Eye (tissue), 1 donor: Measurements from ENCODE around the gene CHSY3.

Experiments
- DNase-seq: peaks from one replicate; pipeline ENCODE4 v3.0.0-alpha.2; 2015

Gene CHSY3

DNA sequence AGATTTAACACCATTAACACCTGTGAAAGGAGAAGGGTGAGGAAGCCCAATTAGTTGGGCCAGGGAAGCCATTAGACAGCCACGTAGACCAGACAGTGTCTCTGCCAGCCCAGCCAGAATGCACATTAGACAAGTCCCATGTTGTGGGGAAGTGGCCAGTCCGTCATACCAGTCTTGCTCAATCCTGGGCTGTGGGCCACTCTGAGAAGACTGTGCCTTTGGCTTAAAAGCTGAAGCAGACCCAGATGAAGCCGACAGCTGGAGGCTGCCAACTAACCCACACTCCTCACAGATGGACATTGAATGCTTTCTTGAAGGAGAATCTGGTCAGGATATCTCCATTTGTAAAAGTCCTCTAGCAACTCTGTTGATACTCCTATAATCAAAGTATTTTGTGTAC is 128.5 kb downstream of the CHSY3 start:
- DNase-seq: no peak

DNA sequence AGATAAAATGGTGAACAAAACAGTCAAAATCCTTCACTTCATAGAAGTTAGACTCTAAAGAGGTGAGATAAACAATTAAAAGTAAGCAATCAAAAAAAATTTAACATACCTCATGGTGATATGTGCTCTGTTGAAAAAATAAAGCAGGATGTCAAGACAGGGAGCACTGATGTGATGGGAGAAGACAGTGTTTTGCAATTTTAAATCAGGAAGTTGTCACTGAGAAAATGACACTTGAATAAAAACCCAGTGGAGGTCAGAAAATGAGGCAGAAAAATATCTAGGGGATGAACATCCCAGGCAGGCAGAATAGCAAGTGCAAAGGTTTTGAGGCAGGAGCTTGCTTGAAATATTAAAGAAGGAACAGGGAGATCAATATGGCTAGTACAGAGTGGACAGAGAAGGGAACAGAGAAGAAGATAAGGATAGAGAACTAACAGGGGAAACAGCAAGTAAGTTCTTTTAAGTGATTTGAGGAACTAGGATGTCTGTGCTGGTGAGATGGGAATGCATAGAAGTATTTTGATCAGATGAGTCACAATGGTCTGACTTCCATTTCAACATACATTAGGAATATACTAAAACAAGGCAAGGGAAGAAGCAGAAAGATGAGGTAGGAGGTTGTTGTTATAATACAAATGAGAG is 130.4 kb downstream of the CHSY3 start:
- no peak for DNase-seq

DNA sequence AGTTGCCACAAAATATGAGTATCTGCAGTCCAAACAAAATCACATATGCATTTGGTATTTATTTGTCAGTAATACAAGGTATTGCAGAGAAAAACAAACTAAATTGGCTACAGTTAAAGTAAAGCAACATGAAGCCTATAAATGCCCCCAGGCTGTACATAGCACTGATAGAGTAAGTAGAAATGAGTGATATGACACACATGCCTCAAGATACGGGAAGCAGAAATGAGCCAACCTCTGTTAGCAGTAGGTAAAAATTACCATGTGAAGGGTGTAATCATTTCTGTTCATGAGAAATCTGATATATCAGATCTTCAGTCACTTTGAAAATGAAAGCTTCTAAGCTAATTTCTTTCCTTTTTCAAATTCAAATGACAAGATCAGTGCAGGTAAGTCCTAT is 131.1 kb downstream of the CHSY3 start:
- no peak for DNase-seq

DNA sequence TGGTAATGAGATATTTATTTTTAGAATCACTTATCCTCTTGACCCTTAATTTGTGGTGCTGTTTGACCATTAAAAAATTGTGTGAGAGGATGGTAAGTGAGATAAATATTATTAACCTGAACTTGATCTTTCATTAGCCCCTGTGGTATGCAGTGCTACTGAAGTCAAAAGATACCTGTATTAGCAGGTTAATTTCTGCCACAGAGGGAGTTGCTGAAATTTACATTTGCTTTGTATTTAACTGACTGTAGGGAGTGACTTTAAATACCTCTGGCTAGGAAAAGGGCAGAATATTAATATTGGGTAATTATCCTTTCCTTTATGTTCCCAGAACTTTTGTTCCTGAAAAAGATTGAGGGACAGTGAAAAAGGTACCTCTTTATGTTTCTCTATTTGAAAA is 133.6 kb downstream of the CHSY3 start:
- no peak for DNase-seq

DNA sequence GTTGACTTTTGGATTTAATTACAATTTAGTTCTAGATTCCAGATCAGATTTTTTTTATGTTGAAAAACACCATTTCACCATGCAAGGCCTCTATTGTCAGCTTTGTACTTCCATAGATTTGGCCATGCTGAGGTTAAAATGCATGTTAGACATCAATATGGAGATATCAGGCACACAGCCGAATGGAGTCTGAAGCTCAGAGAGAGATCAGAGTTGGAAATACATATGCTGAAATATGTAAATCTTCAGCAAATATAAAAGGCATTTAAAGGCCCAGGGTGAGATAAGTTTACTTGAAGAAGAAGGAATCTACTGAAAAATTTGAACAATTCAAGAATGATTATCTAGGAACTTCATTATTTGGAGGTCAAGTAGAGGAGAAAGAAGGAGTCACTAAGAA is 139.6 kb downstream of the CHSY3 start:
- DNase-seq: no peak

DNA sequence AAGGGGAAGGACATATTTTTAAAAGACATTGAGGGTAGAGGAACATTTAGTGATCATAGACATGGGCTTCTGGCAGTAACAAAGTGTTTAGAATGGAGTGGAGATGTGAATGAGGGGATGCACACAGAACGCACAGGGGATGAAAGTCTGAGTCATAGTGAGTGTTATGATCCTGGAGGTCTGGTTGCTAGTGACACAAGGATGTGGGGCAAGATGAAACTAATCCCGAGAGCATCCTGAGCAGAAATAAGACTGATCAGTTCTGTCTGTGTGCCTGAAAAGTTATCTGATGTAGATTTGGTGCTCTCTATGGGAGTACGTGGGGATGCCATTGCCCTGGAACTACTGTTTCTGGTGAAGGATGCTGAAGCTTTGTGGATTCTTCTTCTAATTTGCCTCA is 141.1 kb downstream of the CHSY3 start:
- no peak for DNase-seq

DNA sequence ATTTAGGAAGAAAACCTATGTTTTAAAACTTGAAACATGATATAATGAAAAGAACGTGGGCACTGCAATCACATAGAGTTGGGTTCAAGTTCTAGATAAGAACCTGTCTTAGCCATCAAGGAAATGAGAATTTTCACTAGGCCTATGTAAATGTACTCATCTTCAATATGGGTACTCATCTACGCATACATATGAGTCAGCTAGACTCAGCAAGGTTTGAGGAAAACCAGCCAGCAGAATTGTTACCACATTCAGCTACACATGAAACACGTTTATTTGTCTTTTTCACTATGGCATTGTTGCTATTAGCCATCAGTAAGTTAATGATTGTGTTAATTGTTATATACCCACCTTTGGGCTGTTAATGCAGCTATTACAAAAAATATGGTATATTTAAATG is 146.3 kb downstream of the CHSY3 start:
- DNase-seq: no peak

DNA sequence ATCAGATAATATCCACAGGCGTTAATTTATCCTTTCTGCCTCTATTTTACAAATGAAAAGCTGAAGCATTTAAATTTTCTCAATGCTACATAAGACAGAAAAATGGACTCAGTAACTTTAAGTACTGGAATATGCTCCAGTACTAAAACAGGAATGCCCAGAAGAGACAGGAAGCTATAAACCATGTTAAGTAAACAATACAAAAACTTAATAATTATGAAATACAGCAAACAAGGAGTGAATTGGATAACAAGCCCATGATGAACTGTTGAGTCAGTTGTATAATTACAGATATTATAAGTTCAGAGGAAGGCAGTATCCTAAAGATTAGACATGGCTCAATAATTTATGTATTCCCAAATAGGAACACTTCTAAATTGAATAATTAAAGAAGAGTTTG is 148.5 kb downstream of the CHSY3 start:
- no peak for DNase-seq

DNA sequence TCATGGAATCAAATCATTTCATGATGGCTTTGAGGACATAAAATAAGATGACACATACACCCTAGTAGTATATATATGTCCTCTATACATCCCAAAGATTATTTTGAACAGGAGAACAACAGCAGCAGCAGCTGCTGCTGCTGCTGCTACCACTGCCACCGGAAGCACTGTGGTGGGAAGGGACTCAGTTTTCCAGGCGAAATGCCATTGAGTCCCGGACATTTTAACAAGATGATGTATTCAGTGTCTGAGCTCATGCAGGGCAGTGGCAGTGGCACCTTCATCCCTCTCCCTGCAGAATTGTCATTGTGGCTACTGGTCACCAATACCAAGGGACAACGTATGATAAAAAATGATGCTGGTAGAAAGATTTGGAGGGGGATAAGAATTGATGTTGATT is 151.3 kb downstream of the CHSY3 start:
- no peak for DNase-seq

DNA sequence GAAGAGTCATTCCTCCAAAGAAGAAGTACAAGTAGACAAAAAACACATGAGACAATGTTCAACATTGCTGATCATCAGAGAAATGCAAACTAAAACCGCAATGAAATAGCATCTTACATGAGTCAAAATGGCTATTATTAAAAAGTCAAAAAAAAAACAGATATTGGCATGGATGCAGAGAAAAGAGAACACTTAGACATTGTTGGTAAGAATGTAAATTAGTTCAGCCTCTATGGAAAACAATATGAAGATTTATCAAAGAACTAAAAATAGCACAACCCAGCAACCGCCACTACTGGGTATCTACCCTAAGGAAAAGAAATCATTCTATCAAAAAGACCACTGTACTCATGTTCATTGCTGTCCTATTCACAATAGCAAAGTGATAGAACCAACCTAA is 157.5 kb downstream of the CHSY3 start:
- DNase-seq: no peak

DNA sequence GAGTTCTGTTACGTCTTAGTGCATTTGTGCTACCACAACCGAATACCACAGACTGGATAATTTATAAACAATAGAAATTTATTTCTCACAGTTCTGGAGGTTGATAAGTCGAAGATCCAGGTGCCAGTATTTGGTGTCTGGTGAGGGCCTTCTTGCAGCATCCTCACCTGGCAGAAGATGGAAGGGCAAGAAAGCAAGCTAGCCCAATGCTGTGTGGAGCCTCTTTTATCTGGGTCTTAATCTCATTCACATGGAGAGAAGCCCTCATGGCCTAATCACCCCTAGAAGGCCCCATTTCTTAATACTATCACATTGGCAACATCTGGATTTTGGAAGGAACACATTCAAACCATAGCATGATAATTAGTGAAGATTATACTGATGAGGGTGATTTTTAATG is 159.3 kb downstream of the CHSY3 start:
- no peak for DNase-seq

DNA sequence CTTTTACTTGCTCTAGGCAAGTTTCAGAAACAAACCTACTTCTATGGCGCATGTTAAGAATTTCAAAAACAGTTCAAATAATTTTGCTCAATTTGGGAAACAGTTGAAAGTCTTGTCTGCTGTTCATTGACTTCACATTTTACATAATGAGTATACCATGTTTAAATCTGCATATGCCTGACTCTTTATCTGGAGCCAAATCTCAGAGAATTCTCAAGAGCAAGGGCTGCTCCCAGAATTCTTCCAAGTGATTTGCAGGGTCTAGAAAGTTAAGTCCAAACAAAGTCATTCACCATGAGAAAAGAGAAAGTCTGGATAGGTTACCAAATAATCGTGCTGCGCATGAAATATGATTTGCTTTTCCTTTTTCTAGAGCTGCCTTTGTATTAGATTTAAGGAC is 160.2 kb downstream of the CHSY3 start:
- DNase-seq: no peak

DNA sequence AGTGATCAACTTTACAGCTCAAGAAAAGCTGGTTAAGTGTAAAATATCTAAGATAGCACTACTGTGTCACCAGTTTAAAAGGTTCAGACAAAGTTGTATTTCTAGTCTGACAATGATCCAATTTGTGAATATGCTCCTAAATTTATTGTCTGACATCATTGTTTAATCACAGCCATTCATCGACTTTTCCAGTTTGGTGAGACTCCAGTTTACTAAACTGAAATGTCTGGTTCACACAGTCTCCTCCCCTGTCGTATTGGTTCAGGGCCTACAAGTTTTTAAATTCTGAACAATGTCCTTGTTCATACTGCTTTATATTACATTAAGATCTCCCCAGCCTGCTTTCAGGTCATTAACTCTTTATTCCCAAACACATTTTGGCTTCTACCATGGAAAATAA is 161.4 kb downstream of the CHSY3 start:
- no peak for DNase-seq

DNA sequence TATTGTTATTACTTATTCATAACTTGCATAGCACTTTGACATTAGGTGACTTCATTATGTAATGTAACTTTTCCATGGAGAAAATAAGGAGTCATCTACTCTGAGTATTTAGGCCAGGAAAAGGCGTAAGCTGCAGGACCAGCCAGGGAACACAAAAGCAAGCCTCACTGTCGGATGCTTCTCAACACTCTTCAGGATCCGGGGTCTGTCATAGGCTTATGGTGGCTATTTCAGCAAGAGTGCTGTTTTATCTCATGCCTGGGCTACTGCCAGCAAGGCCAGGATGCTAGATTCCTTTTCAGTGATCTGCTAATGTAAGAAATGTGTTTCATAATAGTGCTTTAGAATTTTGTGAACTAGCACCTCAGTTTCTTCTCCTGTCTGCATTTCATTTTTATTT is 162.4 kb downstream of the CHSY3 start:
- DNase-seq: no peak

DNA sequence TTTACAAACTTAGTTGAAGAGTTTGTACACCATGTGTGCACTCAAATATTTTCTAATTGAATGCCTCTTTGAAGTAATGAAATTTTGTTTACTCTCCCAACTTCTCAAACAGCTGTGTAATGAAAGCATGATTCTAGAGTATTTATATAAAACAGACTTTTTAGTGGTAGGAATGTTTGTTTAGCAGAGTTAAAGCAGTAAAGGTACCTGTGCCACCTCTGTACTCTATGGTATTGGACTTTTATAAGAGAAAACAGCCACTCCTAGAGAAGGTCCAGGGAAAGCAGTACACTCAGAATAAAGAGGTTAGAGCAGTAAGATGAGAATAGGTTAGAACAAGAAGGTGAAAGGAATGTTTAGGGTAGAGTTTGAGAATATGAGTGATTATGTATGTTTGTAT is 163.1 kb downstream of the CHSY3 start:
- DNase-seq: no peak

DNA sequence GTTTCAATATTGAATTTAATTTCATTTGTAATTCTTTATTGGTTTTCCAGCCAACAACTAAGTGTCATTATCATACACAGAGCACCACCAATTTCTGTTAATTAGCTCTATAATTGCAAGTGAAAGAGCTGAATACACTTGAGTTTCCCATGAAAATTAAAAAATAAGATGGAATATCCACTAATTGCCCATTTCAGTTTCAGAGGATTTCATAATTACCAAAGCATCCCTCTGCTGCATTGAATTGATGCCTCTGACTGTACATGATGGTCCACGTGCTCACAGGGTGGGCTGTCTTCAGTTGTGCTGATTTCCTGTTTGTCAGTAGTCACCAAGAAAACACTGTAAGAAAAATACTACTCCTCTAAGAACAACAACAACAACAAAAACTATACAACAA is 163.8 kb downstream of the CHSY3 start:
- no peak for DNase-seq

DNA sequence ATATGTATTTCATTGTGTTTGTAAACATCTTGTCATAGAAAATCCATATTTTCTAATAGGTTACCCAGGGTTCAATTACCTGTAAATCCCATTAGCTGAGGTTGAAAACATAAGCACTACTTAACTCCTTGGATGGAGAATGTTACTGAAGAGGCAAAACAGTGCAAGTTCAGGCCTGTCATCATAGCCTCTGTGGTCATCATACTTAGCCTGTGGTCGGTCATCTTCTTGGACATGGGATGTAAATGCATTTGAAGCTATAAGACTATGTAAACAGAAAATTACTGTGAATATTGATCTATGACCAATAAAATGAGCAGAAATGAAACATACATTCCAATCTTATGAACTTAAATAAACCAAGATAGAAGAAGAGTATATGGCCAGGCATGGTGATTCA is 164.7 kb downstream of the CHSY3 start:
- no peak for DNase-seq

DNA sequence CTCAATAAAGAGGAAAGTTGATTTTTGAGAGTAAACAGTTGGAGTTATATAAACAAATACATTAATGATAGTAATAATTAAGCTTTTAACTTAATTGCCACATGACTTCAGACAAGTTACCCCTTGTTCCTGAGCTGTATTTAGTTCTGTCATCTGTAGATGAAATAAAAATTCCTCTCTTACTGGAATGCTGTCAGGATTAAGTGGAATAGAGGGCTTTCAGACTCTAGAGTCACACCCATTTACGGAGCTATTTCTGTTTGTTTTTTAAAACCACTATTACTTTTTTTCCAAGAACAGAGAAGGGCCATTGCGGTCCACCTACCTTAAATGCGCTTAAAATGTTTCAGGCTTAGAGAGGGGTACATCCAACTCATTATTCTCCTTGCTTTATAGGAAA is 170.6 kb downstream of the CHSY3 start:
- no peak for DNase-seq

DNA sequence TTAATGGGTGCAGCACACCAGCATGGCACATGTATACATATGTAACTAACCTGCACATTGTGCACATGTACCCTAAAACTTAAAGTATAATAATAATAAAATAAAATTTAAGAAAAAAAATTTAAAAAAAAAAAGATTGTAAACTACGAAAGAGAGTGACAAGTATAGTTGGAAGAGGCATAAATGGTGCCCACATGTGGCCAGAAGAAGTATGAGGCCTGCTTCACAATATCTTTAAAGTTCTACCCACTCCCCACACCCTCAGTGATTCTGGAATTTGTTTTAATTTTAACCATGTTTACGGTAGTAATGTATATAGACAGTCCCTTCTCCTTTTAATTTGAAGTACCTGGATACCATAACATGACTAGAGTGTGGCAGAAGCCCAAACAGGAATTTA is 172.7 kb downstream of the CHSY3 start:
- no peak for DNase-seq

DNA sequence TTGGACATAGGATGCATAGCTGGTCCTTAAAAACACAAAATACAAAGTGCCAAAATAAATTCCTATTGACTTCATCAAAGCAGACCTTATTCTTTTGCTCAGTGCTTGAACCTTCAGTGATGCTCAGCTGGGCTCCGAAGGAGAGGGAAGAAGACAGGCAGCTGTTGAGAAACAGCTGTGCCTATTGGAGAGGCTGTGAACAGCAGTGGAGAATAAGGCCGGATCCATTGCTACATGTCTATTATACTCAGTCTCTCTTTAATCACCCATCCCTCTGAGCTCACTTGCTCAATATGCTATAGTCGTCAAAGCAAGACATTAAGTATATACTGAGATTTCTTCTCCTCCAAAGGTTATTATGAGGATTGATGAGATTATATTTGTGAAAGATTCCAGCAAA is 174.4 kb downstream of the CHSY3 start:
- DNase-seq: peak; percentile 13

DNA sequence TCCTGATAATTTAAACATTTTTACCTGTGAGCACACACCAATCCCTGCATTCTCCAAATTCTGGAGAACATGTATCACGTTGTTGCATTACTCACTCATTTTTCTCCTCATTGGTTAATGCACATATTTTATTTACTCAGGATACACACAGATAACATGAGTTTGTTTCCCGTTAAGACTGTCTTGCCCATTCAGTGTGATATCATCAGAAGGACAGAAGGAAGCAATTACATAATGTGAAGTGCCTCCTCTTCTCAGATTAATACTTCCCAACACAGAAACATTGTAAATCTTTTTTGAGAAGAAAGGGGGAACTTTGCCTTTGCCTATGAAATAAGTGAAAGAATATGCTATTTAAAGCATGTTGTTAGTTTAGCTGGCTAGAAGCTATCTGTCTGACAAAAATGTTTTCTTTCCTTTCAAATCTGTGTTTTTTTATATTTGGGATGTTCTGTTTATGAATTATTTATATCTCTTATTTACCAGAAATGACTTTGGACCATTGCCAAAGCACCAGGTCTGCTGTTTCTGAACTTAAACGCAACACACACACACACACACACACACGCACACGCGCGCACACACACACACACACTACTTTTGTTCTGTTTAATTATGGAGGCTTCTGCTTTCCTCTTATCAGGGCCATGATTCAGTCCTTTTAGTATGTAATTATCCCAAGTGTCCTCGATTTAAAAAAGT is 186.5 kb downstream of the CHSY3 start:
- DNase-seq: no peak

DNA sequence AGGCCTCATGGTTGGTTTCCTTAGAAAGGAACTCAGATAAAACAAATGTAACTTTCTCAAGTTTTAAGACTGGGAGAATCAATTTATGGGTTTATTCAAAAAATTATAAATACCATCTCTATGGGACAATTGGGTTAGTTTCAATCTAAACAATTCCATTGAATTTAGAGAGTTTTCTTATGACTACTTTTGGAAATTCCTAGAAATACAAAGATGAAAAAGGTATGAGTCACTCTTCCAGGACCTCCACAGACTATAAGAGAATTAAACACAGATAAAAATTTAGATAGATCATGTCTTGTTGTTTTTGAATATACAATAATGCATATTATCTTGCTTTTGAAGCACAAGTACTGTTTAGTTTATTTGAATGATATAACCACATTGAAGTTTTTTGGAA is 188.7 kb downstream of the CHSY3 start:
- DNase-seq: no peak

DNA sequence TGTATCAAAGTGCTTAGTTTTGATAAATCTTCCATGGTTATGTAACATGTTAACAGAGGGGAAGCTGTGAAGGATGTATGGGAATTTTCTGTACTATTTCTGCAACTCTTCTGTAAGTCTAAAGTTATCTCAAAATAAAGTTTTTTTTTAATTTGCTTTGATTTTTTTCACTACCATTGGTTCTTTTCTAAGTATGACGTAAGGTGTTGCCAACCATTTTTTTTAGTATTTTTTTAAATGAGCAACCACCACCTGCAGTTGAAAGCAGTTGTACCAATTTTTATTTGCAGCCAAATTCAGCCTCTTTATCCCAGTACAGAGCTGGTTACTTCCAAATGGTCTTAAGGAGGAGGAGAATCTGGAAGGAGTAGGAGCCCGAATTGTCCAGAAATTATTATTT is 192.2 kb downstream of the CHSY3 start:
- no peak for DNase-seq

DNA sequence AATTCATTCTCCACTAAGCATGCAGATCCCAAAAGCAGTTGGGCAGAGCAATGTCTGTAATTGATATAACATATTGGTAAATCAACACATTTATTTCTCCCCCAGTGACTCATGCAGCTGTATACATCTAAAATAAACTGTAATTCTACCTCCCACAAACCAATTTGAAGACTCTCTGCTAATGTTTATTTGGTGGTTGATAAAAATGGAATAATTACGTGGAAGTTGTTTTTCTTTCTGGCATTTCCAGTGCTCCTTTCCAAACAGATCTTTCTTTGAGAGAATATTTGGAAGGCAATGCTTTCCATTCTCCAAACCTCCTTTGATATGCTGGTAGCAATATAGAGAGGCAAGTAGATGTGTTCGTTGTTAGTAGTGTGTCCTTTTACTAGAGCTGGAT is 194.7 kb downstream of the CHSY3 start:
- DNase-seq: no peak

DNA sequence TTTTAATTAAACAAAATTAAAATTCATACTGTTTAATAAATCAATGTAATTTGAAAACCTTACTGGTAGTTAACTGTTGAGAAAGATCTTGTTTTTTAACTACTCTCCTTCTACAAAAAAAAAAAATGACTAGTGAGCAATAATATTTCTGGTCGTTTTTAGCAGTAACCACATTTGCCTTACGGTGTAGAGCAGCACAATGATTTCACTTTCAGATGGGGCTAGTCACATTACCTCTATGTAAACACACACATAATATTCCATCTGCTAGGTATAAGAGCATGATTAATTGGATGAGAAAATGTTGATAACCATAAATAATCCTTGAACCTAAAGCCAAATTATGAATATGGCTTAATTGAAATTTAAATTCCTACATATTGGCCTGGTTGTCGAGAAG is 198.1 kb downstream of the CHSY3 start:
- DNase-seq: no peak
